Aorta (tissue), 5 donors: ENCODE data around the gene F10. TPM values are rescaled to one million over a fixed set of nuclear protein-coding genes. Genes with fewer than 3 reads are reported as not detected.
"Not testable (repeated sequence)": the region's sequence is repeated elsewhere in the genome, so short reads cannot be mapped to it uniquely, and the experiment has no call there.

Source experiments
- ATAC-seq: fragments of 200-7000 bp; cut with Tn5 transposase; one replicate; pipeline ENCODE4 v1.9.1; 2022; ENCODE audit warnings: moderate library complexity; ENCODE audit not compliant: low FRiP score
- DNase-seq, 2 donors: peaks; one replicate each; pipeline ENCODE4 v3.0.0-alpha.2; 2020
- H3K27ac ChIP-seq, 2 donors: one replicate each; pipeline ENCODE4 v1.5.1; 2013; ENCODE audit warnings: low read length in 2 of 2, mild to moderate bottlenecking in 2 of 2, moderate library complexity in 2 of 2, control low read depth in 1 of 2, inconsistent platforms in 1 of 2, low read depth in 1 of 2
- H3K27me3 ChIP-seq, 2 donors: one replicate each; pipeline ENCODE4 v1.6.1; 2013; ENCODE audit warnings: control low read depth in 1 of 2, low read length in 1 of 2, mild to moderate bottlenecking in 1 of 2, moderate library complexity in 1 of 2; ENCODE audit not compliant: insufficient read depth in 2 of 2, control insufficient read depth in 1 of 2
- H3K36me3 ChIP-seq, 2 donors: one replicate each; pipeline ENCODE4 v1.6.1; 2013; ENCODE audit warnings: control low read depth in 1 of 2, low read length in 1 of 2, mild to moderate bottlenecking in 1 of 2; ENCODE audit not compliant: insufficient read depth in 2 of 2, control insufficient read depth in 1 of 2
- H3K4me1 ChIP-seq, 2 donors: one replicate each; pipeline ENCODE4 v1.6.1; 2013; ENCODE audit warnings: low read length in 2 of 2, control low read depth in 1 of 2, mild to moderate bottlenecking in 1 of 2, moderate library complexity in 1 of 2; ENCODE audit not compliant: insufficient read depth in 2 of 2, control insufficient read depth in 1 of 2
- H3K4me3 ChIP-seq, 2 donors: one replicate each; pipeline ENCODE4 v1.5.1; 2013; ENCODE audit warnings: low read length in 2 of 2, control low read depth in 1 of 2, mild to moderate bottlenecking in 1 of 2
- H3K9me3 ChIP-seq: one replicate; pipeline ENCODE4 v1.6.1; 2013; ENCODE audit warnings: mild to moderate bottlenecking, low read length; ENCODE audit not compliant: control insufficient read depth
- WGBS, 2 donors: extraction: QIAGEN DNeasy Blood & Tissue Kit; methylation state at CpG; one replicate each; pipeline ENCODE4 v1.1.7; 2013; 5-methylcytosine and 5-hydroxymethylcytosine counted together
- intact Hi-C, 2 donors: fragments of 100-400 bp; cut with DNase I; formaldehyde crosslinking; loops; one replicate each; pipeline versions ENCODE4 v1.14.2 to v1.15.0; 2022
- polyA plus RNA-seq, 2 donors: library from polyadenylated mRNA; stranded (reverse); fragments of 200-250 nt; gene quantifications; one replicate each; pipeline ENCODE4 v1.2.3, GENCODE V29; 2013
- total RNA-seq, 2 donors: library from RNA; stranded (reverse); fragmentation: NEBNext Ultra II Directional; extraction: Animal tissue kit (Norgen Biotek cat#: 25700); gene quantifications; one replicate each; pipeline ENCODE4 v1.2.1, GENCODE V29; 2021
- donor health status: healthy with polysubstance abuse.
- donor health status: Bipolar disorder and iron deficiency.
- donor health status: DM: no; HTN: no; CAD: no.
- donor health status: DM: no; HTN: no; CAD: no.
- donor health status: DM: yes; HTN: yes; CAD: no.

F10 gene
- total and polyA plus RNA-seq, 4 donors, result 6.5 to 38.4 (median 13.8) TPM

DNA sequence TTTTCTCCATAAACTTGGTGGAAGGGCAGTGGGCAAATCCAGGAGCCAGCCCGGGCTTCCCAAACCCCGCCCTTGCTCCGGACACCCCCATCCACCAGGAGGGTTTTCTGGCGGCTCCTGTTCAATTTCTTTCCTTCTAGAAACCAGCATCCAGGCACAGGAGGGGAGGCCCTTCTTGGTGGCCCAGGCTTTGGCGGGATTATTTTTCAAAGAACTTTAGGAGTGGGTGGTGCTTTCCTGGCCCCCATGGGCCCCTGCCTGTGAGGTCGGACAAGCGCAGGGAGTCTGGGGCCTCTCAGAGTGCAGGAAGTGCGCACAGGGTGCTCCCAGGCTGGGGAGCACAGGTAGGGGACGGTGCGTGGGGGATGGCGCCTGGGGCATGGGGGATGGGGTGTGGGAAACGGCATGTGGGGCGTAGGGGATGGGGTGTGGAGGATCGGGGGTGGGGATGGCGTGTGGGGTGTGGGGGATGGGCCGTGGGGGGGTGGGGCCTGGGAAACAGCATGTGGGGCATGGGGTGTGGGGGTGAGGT lies 16.6 kb upstream of the F10 start:
- Histone ChIP-seq H3K4me3 (no peak overlapping the region), H3K27me3 (no peaks in the 10 kb centered on the region), H3K27ac (no peak overlapping the region), H3K36me3 (no peaks in the 10 kb centered on the region), H3K9me3 (no peaks in the 10 kb centered on the region), H3K4me1 (no peaks in the 10 kb centered on the region)
- 53 to 58% methylated on average over 16 of the region's 16 CpGs for WGBS, 2 donors
- ATAC-seq (no peak), DNase-seq (no peak)
- intact Hi-C loops, result no loop called here

GRCh38 chr13:113106711-113107351 lies 15.8 kb upstream of the F10 start:
- Histone ChIP-seq H3K27ac (no peak overlapping the region), H3K9me3 (no peaks in the 10 kb centered on the region), H3K4me3 (no peak overlapping the region), H3K27me3 (no peaks in the 10 kb centered on the region), H3K36me3 (no peaks in the 10 kb centered on the region), H3K4me1 (no peaks in the 10 kb centered on the region)
- WGBS, 2 donors, result 79 to 80% methylated on average over 22 to 25 of the region's 25 CpGs
- ATAC-seq (no peak), DNase-seq (peak in 1 of 2 donors; percentile 9)
- intact Hi-C loops, result no loop called here

- H3K4me1 ChIP-seq, H3K9me3 ChIP-seq, H3K27ac ChIP-seq, H3K4me3 ChIP-seq, intact Hi-C loops, H3K36me3 ChIP-seq, H3K27me3 ChIP-seq, ATAC-seq: not testable (repeated sequence)
- 96 to 97% methylated on average over 8 to 27 of the region's 27 CpGs for WGBS, 2 donors
- DNase-seq, result peak; percentile 9 to 19
These were observed 14.1 kb upstream of the F10 start for GRCh38 chr13:113108521-113108920.

- intact Hi-C loops, result no loop called here
- WGBS, 2 donors, result 29 to 31% methylated on average over 68 to 73 of the region's 73 CpGs
- ATAC-seq, result no peak
- Histone ChIP-seq H3K27me3 (no peaks in the 10 kb centered on the region), H3K36me3 (no peaks in the 10 kb centered on the region), H3K9me3 (no peaks in the 10 kb centered on the region), H3K4me1 (no peaks in the 10 kb centered on the region), H3K4me3 (no peak overlapping the region), H3K27ac (no peak overlapping the region)
- DNase-seq, result peak; percentile 39 to 72
These were observed 13.2 kb upstream of the F10 start for GRCh38 chr13:113109151-113110047.

DNA sequence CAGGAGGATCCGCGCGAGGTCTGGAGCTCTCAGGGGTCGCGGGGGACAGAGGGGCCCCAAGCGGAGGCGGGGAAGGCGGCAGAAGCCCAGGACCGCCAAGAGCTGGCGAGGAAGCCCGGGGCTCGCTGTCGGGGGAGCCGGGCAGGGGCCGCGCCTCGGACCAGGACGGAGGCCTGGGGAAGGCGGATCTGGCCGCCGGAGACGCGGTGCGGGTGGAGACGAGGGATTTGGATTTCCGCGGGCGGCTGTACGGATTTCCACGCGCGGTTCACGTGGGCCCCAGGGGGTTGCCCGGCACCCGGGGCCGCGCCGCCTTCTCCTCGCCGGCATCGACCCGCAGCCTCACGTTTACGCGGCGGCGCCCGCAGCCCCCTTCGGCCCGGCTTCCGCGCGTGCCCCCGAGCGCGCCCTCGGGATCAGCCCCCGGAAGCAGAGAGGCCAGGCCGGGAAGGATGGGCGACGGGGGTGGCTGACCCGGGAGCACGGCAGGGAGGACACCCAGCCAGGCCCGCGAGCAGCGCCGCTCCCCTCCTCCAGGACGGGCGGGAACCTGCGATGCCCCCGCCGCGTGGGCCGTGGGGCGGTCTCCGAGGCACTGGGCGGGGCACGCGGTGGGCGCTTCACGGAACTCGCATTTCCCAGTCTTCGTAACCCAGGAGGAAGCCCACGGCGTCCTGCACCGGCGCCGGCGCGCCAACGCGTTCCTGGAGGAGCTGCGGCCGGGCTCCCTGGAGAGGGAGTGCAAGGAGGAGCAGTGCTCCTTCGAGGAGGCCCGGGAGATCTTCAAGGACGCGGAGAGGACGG lies 12.3 kb upstream of the F10 start:
- Histone ChIP-seq H3K27ac (no peak overlapping the region), H3K9me3 (no peaks in the 10 kb centered on the region), H3K36me3 (no peaks in the 10 kb centered on the region), H3K4me3 (peak overlapping the region; percentile 1 to 21), H3K27me3 (no peaks in the 10 kb centered on the region), H3K4me1 (no peaks in the 10 kb centered on the region)
- intact Hi-C loops, result no loop called here
- WGBS, 2 donors, result 1 to 2% methylated on average over 70 to 99 of the region's 99 CpGs
- peak; percentile 46 to 76 for DNase-seq
- ATAC-seq, result no peak

DNA sequence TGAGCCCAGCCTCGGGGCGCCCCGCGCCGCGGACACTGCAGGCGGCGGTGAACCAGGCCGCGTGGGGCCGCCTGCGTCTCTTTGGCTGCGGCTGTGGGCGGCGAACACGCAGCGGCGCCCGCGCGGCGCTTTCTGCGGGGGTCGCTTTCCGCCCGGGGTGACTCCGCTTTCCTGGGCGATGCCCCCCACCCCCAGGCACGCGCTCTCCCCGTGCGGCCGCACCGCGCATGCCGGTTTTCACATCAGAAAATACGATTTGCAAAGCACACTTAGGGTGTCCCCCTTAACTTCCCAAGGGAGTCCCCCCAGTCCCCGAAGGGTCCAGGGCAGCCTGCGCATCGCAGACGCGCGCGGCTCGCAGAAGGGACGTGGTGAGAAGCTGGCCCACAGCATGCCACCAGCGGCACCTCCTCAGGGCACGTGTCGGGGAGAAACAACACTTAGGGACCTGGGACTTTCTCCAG lies 11.7 kb upstream of the F10 start:
- ATAC-seq (peak; percentile 49), DNase-seq (peak; percentile 24 to 73)
- no peaks in the 10 kb centered on the region for H3K36me3 ChIP-seq
- no peaks in the 10 kb centered on the region for H3K9me3 ChIP-seq
- no peaks in the 10 kb centered on the region for H3K4me1 ChIP-seq
- WGBS, 2 donors, result 19 to 24% methylated on average over 41 to 49 of the region's 49 CpGs
- intact Hi-C loops, result no loop called here
- no peaks in the 10 kb centered on the region for H3K27me3 ChIP-seq
- H3K4me3 ChIP-seq, result peak overlapping the region in 1 of 2 donors; percentile 21
- H3K27ac ChIP-seq, result no peak overlapping the region

DNA sequence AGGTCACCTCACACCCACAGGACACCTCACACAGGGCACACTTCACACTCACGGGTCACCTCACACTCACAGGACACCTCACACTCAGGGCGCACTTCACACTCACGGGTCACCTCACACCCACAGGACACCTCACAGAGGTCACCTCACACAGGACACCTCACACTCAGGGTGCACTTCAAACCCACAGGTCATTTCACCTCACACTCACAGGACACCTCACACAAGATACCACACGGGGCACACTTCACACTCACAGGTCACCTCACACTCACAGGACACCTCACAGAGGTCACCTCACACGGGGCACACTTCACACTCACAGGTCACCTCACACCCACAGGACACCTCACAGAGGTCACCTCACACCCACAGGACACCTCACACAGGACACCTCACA lies 10.8 kb upstream of the F10 start:
- H3K27ac ChIP-seq, H3K36me3 ChIP-seq, H3K9me3 ChIP-seq, H3K27me3 ChIP-seq, ATAC-seq, H3K4me3 ChIP-seq, H3K4me1 ChIP-seq, intact Hi-C loops: not testable (repeated sequence)
- 91 to 94% methylated on average over 5 of the region's 5 CpGs for WGBS, 2 donors
- peak; percentile 11 to 35 for DNase-seq

- H3K9me3 ChIP-seq, ATAC-seq, H3K4me3 ChIP-seq, H3K4me1 ChIP-seq, H3K27ac ChIP-seq, H3K36me3 ChIP-seq, H3K27me3 ChIP-seq, intact Hi-C loops: not testable (repeated sequence)
- 78 to 82% methylated on average over 1 of the region's 1 CpG for WGBS, 2 donors
- DNase-seq, result peak; percentile 17 to 19
These were observed 10.1 kb upstream of the F10 start for GRCh38 chr13:113112475-113112874.
